Occipital lobe (tissue), 2 donors: ENCODE data around the gene PSMA8. TPM values are rescaled to one million over a fixed set of nuclear protein-coding genes. Genes with fewer than 3 reads are reported as not detected.
"Not testable (repeated sequence)": the region's sequence is repeated elsewhere in the genome, so short reads cannot be mapped to it uniquely, and the experiment has no call there.

ENCODE experiments used
- DNase-seq: peaks from one replicate; lab custom pipeline; 2025; lab: John Stamatoyannopoulos, UW
- total RNA-seq: library from RNA; depleted of rRNA; stranded (reverse); fragments of >200 nt; gene quantifications from one replicate; pipeline ENCODE4 v1.2.3, GENCODE V29; 2014

PSMA8 gene
- total RNA-seq = not detected

- DNase-seq = no peak
Measured at GRCh38 chr18:26133652-26134051, at the start of gene PSMA8. TSS of gene PSMA8 (plus strand) at chr18:26133869. CDS start at chr18:26133966, 97 bp downstream.

GRCh38 chr18:26085056-26085455 lies 48.6 kb upstream of the PSMA8 start:
- no peak for DNase-seq

- DNase-seq = no peak
Measured at GRCh38 chr18:26086959-26087358, 46.7 kb upstream of the PSMA8 start.

- no peak for DNase-seq
Measured at GRCh38 chr18:26088487-26088886, 45.2 kb upstream of the PSMA8 start.

- DNase-seq = peak; percentile 6
Measured at GRCh38 chr18:26089293-26090129, 44.2 kb upstream of the PSMA8 start.

- peak; percentile 90 for DNase-seq
Measured at GRCh38 chr18:26090130-26091046, 43.3 kb upstream of the PSMA8 start, which contains the start of gene SS18. TSS of gene SS18 (minus strand) at chr18:26090613. CDS start at chr18:26090569, 44 bp downstream.

GRCh38 chr18:26091047-26091630 lies 42.5 kb upstream of the PSMA8 start:
- no peak for DNase-seq

- DNase-seq = no peak
Measured at GRCh38 chr18:26096852-26097251, 36.8 kb upstream of the PSMA8 start.

- no peak for DNase-seq
Measured at GRCh38 chr18:26097563-26097962, 36.1 kb upstream of the PSMA8 start.

- no peak for DNase-seq
Measured at GRCh38 chr18:26103579-26103978, 30.1 kb upstream of the PSMA8 start.

GRCh38 chr18:26104035-26104434 lies 29.6 kb upstream of the PSMA8 start:
- DNase-seq = no peak

- DNase-seq = no peak
Measured at GRCh38 chr18:26119246-26119645, 14.4 kb upstream of the PSMA8 start.

GRCh38 chr18:26121476-26121875 lies 12.2 kb upstream of the PSMA8 start:
- DNase-seq = no peak

- DNase-seq = not testable (repeated sequence)
Measured at GRCh38 chr18:26121994-26122393, 11.7 kb upstream of the PSMA8 start.

GRCh38 chr18:26127786-26128185 lies 5.9 kb upstream of the PSMA8 start:
- DNase-seq = no peak

GRCh38 chr18:26128192-26128591 lies 5.5 kb upstream of the PSMA8 start:
- not testable (repeated sequence) for DNase-seq

GRCh38 chr18:26134107-26134506 lies 438 bp downstream of the PSMA8 start:
- DNase-seq = no peak

GRCh38 chr18:26135548-26135947 lies 1.9 kb downstream of the PSMA8 start:
- no peak for DNase-seq

- DNase-seq = no peak
Measured at GRCh38 chr18:26157326-26157725, 23.7 kb downstream of the PSMA8 start.

- DNase-seq = no peak
Measured at GRCh38 chr18:26159353-26159752, 25.7 kb downstream of the PSMA8 start.

- no peak for DNase-seq
Measured at GRCh38 chr18:26164571-26164970, 30.9 kb downstream of the PSMA8 start.

- DNase-seq = not testable (repeated sequence)
Measured at GRCh38 chr18:26167592-26167991, 33.9 kb downstream of the PSMA8 start.
